Measurements from ENCODE around the gene RAB1B. TPM values are rescaled to one million over a fixed set of nuclear protein-coding genes. Genes with fewer than 3 reads are reported as not detected.

RAB1B gene
- total and polyA plus RNA-seq, 10 of the 15 experiments (the other 5 are each of a cell fraction or from before 2014, with no cell fraction given) = 10.4 to 193 (median 96.9) TPM

GRCh38 chr11:66248903-66249302 is 19.5 kb upstream of the RAB1B start:
- ChIA-PET RAD21 (ENCODE audit: unreplicated experiment) (no interaction called here), CTCF (no interaction called here), SMC1A (ENCODE audit: uncharacterized antibody, unreplicated experiment) (no interaction called here), POLR2A (no interaction called here)
- Histone ChIP-seq H3K4me3 (no peak overlapping the region), H3K36me3 (ENCODE audit: control insufficient read depth in 2 of 2, insufficient read depth in 2 of 2, low read length in 1 of 2) (peaks cover 0 to 13% of the 10 kb centered on the region in 2 experiments; a peak in 3 of 4 replicates), H3K4me1 (ENCODE audit: control insufficient read depth, insufficient read depth, low read length) (no peaks in the 10 kb centered on the region), H3K4me2 (ENCODE audit: control insufficient read depth, insufficient read depth) (no peak overlapping the region), H3K79me2 (ENCODE audit: control insufficient read depth, insufficient read depth, low read length) (no peaks in the 10 kb centered on the region), H3K9ac (ENCODE audit: control insufficient read depth, insufficient read depth, low read length) (no peak overlapping the region), H3K27ac (ENCODE audit: control insufficient read depth, insufficient read depth) (no peak overlapping the region), H3K27me3 (replicated peaks in 1 of 2; ENCODE audit: control insufficient read depth in 2 of 2, insufficient read depth in 2 of 2, low read length in 1 of 2) (no peaks in the 10 kb centered on the region), H4K20me1 (ENCODE audit: control insufficient read depth, insufficient read depth) (no peaks in the 10 kb centered on the region), H2AFZ (ENCODE audit: control insufficient read depth, low read depth, low read length) (no peak overlapping the region), H3K9me3 (replicated peaks; ENCODE audit: control insufficient read depth, insufficient read depth, low read length) (no peaks in the 10 kb centered on the region)
- in situ Hi-C loops (cut with MboI) (no loop called here), intact Hi-C loops (cut with micrococcal nuclease; ENCODE audit: unreplicated experiment) (no loop called here)
- 96% methylated on average over 6 of the region's 6 CpGs for WGBS (ENCODE audit: insufficient coverage, insufficient replicate concordance, low lambda C conversion rate, missing lambda C conversion rate)
- TF ChIP-seq SUPT20H (IDR thresholded peaks at IDR 0.05; ENCODE audit: borderline replicate concordance, control insufficient read depth, low read depth, low read length) = no peak
- TF ChIP-seq BMI1 (IDR thresholded peaks at IDR 0.05; ENCODE audit: borderline replicate concordance) = no peak
- no peak for TF ChIP-seq SMAD5 (IDR thresholded peaks at IDR 0.05; ENCODE audit: low read depth)
- TF ChIP-seq EGR1 (IDR thresholded peaks at IDR 0.05; ENCODE audit: borderline replicate concordance in 1 of 2, low read depth in 2 of 2, low read length in 2 of 2) = no peak
- no peak for TF ChIP-seq KAT2A (conservative IDR thresholded peaks at IDR 0.05; ENCODE audit: control insufficient read depth, low read depth, low read length)
- no peak for TF ChIP-seq NFYA (IDR thresholded peaks at IDR 0.05; ENCODE audit: borderline replicate concordance, low read depth, low read length)
- no peak for TF ChIP-seq ELK1 (IDR thresholded peaks at IDR 0.05; ENCODE audit: low read depth, low read length)
- no peak for TF ChIP-seq E2F4 (IDR thresholded peaks at IDR 0.05; ENCODE audit: low read depth, low read length)
- no peak for TF ChIP-seq EZH2 (IDR thresholded peaks at IDR 0.05; ENCODE audit: borderline replicate concordance, control insufficient read depth, low read depth, low read length)
- TF ChIP-seq NFYB (IDR thresholded peaks at IDR 0.05; ENCODE audit: insufficient read depth, low read depth, low read length) = no peak
- ATAC-seq = no peak
- BruUV-seq (replicated peaks) = no TSS peak
- FAIRE-seq = no peak
- no peak for DNase-seq (ENCODE audit: low read depth, low spot score)
